Urothelium cell line (cell line): ENCODE data around the gene TEX261.

Experiments used
- DNase-seq: peaks from one replicate; pipeline ENCODE4 v3.0.0; 2011; ENCODE audit warnings: low spot score, mixed read lengths
- FAIRE-seq: peaks from 2 replicates; lab custom pipeline; 2011; peaks lifted over from hg19 to GRCh38; lab: Jason Lieb, UNC

Gene TEX261

DNA sequence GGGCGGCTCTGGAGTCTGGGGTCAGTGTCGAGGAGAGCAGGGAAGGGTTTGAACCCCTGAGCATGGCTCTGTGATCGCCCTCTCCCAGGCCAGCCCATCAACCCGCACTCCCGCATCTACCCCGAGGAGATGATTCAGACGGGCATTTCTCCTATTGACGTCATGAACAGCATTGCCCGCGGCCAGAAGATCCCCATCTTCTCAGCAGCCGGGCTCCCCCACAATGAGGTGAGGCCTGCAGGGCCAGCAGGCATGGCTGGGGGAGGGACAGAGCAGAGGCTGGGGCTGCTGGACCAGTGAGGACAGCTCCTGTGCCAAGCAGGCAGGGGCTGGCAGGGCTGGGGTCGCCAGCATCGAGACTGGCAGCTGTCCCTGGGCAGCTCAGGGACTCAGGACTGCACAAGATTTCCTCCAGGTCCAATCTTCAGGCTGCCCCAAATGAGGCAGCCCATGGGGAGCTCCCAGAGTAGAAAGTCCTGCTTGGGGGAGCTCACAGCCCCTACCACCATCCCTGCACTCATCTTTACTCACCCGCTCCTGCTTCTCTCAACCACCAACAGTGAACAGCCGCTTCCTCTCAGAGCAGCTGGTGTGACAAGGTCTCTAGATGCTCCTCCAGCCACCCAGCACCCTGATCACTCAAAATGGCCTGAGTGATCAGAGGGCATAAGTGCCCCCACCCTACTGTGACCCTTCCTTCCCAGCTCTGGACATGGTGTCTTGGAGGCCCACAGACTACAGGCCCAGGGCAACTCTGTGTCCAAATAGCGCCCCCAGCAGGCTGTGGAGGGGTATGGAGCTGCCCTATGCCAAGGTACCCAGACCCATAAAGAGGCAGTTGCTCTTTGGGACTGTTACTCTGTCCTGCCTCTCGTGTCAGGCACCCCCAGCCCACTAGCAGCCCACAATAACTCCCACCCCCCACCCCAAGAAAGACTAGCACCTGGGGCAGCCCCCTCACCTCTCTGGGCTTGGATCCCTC, 34.5 kb downstream of the TEX261 start:
- FAIRE-seq (no peak), DNase-seq (no peak)

GRCh38 chr2:70959271-70959761, 35.4 kb downstream of the TEX261 start:
- FAIRE-seq (no peak), DNase-seq (no peak)

GRCh38 chr2:70958759-70959158, 35.9 kb downstream of the TEX261 start:
- DNase-seq (no peak), FAIRE-seq (no peak)

DNA sequence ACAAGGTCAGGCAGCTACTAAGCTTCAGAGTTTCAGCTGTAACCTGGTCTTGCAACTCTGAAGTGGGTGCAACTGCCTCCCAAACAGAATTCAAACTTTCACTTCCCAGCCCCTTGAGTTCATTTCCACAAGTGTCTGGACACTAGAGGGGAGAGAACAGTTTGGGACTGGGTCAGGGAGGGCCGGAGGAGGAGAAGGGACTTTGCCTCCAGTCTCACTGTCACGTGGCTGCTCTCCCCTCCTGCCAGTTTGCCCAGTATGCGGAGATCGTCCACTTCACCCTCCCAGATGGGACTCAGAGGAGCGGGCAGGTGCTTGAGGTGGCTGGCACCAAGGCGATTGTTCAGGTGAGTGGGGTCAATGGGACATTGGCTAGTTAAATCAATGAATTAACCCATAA, 36.9 kb downstream of the TEX261 start:
- DNase-seq (no peak), FAIRE-seq (no peak)

GRCh38 chr2:70956141-70956540, 38.5 kb downstream of the TEX261 start:
- FAIRE-seq (no peak), DNase-seq (no peak)

GRCh38 chr2:70954886-70955285, 39.8 kb downstream of the TEX261 start:
- DNase-seq (no peak), FAIRE-seq (no peak)

- FAIRE-seq (no peak), DNase-seq (no peak)
These were observed 45.6 kb downstream of the TEX261 start for GRCh38 chr2:70949086-70949485.

GRCh38 chr2:70948337-70949003, 46.2 kb downstream of the TEX261 start:
- DNase-seq (peak; percentile 93), FAIRE-seq (no peak)

- peak; percentile 73 for DNase-seq
- FAIRE-seq: no peak
These were observed 47.0 kb downstream of the TEX261 start for GRCh38 chr2:70947556-70948184.

DNA sequence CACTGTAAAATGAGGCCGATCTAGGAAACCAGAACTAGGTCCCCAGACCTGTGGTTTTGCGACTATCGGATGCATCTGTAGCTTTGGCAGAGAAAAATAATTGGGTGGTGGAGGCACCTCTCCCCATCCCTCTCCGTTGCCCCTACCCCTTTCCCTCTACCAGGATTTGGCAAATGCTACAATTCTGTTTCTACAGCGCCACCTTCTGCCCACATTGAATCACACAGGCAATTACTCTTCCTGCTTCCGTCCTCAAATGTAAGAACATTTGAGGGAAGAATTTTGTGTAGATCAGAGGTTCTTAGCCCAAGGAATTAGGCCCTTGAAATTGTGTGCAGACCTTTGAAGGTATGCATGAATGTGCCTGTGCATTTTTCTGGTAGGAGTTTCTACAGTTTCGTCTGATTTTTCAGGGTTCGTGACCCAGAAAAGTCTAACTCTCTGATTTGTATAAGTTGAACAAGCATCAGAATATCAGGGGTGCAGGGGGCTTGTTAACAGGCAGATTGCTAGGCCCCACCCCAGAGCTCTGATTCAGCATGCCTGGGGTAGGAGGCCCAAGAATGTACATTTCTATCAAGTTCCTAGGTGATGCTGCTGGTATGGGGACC, 47.7 kb downstream of the TEX261 start:
- DNase-seq: peak; percentile 59
- no peak for FAIRE-seq

GRCh38 chr2:70944111-70944690, 50.5 kb downstream of the TEX261 start:
- no peak for FAIRE-seq
- no peak for DNase-seq

DNA sequence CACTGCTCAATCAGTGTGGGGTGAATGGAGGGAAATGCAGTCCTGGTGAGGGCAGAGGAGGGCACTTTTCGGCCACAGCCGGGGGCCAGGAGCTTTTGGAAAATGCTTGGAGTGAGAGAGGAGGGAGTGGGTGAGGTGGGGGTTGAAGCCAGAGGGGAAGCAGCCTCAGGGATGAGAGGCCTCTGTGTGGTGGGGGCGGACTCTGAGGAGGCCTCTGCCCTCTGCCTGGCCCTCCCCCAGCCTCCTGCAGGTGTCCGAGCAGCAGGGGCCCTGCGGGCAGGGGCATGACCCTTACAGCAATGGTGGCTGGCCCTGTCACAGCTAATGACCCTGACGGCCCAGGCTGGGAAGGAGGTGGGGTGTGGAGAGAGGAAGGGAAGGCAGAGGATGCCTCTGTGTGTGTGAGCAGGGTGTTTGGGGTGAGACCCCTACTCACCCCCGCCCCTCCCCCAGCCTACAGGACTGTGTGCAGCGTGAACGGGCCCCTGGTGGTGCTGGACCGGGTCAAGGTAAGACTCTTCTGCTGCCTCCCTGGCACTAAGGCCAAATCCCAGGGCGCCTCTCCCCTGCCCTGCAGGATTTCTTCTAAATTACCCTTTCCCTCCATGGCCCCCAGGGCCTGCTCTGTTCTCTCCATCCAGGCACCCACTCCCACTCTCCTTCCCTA, 51.3 kb downstream of the TEX261 start:
- no peak for FAIRE-seq

DNA sequence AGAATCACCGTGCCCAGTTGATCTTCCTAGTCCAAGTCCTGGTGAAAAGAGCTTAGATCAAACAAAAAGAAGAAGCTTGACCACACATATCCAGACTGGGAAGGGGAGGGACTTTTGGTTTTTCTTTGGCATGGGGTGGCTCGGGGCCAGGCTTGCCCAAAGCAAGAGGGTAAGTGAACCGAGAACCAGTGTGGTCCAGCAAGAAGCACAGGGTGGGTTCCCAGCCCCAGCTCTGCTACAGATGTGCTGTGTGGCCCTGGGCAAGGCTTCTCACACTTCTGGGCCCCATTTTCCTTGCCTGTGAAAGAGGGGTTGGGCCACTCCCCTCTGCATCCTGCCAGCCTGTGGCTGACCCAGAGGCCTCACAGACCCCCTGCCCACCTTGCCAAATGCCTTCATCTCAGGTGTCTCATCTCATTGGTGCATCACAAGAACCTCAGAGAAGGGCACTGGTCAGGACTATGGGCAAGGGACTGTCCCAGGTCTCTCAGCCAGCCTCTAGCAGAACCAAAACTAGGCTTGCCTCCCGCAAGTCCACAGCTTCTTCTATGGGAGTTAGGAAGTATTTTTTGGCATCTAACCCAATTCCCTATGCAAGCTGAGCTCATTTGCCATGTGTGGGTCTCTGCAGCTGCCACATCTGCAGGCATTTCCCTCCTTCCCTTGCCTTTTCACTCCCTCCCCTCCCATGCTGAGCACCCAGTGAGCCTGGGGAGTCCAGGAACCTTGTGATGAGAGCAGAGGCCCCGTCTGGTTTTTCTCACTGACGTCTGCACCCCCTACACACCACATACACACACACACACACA, 52.1 kb downstream of the TEX261 start:
- FAIRE-seq (no peak), DNase-seq (no peak)

More for the DNA sequence above, 51.3 kb downstream of the TEX261 start:
- DNase-seq: no peak

DNA sequence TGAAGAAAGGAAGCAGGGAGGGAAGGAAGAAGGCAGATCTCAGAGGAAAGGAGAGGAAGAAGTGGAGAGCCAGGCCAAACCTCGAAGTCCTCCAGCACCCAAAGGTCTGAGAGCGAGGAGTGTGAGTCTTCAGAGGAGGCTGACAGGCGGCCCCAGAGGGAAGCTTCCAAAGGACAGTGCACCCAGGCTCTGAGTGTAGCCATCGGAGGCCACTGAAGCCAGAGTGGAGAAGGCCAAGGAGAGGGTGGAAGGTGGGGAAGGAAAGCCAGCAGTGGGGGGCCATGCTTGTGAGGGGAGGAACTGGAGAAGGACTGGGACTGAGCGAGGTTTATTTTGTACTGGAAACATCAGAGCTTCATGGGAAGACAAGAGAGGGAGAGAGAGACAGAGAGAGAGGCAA, 53.0 kb downstream of the TEX261 start:
- DNase-seq: no peak
- no peak for FAIRE-seq

GRCh38 chr2:70941186-70941585, 53.5 kb downstream of the TEX261 start:
- FAIRE-seq: no peak

GRCh38 chr2:70939839-70940580, 54.7 kb downstream of the TEX261 start:
- no peak for DNase-seq
- FAIRE-seq: no peak

More at GRCh38 chr2:70941186-70941585, 53.5 kb downstream of the TEX261 start:
- no peak for DNase-seq

- DNase-seq (no peak), FAIRE-seq (no peak)
These were observed 55.5 kb downstream of the TEX261 start for GRCh38 chr2:70939001-70939838.

DNA sequence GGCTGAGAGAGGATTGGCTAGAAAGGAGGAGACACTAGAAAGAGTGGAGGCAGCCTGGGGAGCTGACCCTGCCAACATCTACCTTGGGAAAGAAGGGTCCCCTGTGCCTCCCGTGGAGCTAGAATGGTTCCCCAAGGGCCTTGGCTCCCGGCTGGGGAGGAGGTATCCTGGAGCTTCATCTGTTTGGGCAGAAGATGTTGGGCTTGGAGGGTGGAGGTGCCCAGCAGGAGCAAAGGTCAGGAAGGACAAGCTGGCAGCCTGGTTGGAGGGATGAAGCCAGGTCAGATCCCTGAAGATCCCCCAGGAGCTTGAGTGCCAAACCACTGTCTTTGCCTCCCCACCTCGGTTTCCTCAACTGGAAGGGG, 56.1 kb downstream of the TEX261 start:
- DNase-seq (no peak), FAIRE-seq (no peak)
